Stomach (tissue), 4 donors: Measurements from ENCODE around the gene STAMBPL1.

Source experiments
- CTCF ChIP-seq, 7 experiments: fragments of 450-650 bp in 4 of 7; fragments of 200-600 bp in 3 of 7; sonication (generic) in 3 of 7; IDR thresholded peaks; one replicate each; pipeline ENCODE4 v1.5.1; 2016 to 2019; ENCODE audit warnings: antibody characterized with exemption in 7 of 7, control low read depth in 2 of 7, mild to moderate bottlenecking in 1 of 7
- EP300 ChIP-seq: sonication (generic); formaldehyde crosslinking; IDR thresholded peaks from one replicate; pipeline ENCODE4 v1.6.1; 2017; ENCODE audit warnings: antibody characterized with exemption
- POLR2A ChIP-seq, 4 donors: fragments of 450-650 bp; IDR thresholded peaks; one replicate each; pipeline ENCODE4 v1.6.1; 2016; ENCODE audit warnings: antibody characterized with exemption in 4 of 4, control low read depth in 2 of 4, mild to moderate bottlenecking in 1 of 4, moderate library complexity in 1 of 4

- TF ChIP-seq CTCF (IDR thresholded peaks at IDR 0.05) (no peak), EP300 (no peak), POLR2A (IDR thresholded peaks at IDR 0.05) (no peak)
Observed at GRCh38 chr10:88966797-88967196, 86.8 kb downstream of the STAMBPL1 start.
